Stimulated activated naive CD8-positive, alpha-beta T cell treated with anti-CD3 and anti-CD28 coated beads, Interleukin-15, Interleukin-2, amounts not matched to agents 100 ng/mL and 50 ng/mL, for 24 hours (primary cell): ENCODE measurements around the gene LYSMD3.

Source experiments
- H3K27ac Mint-ChIP-seq: one replicate; pipeline ENCODE4 v1.8.0; 2021; ENCODE audit warnings: mild to moderate bottlenecking, mixed read lengths
- H3K27me3 Mint-ChIP-seq: one replicate; pipeline ENCODE4 v1.8.0; 2021; ENCODE audit warnings: mixed read lengths
- H3K36me3 Mint-ChIP-seq: one replicate; pipeline ENCODE4 v1.8.0; 2021; ENCODE audit warnings: low read depth, mixed read lengths
- H3K4me1 Mint-ChIP-seq: one replicate; pipeline ENCODE4 v1.8.0; 2021; ENCODE audit warnings: low read depth, mixed read lengths
- H3K4me3 Mint-ChIP-seq: one replicate; pipeline ENCODE4 v1.8.0; 2021; ENCODE audit warnings: mild to moderate bottlenecking, mixed read lengths
- H3K9me3 Mint-ChIP-seq: one replicate; pipeline ENCODE4 v1.8.0; 2021; ENCODE audit warnings: mixed read lengths

The LYSMD3 gene

GRCh38 chr5:90529939-90530677 lies 724 bp upstream of the LYSMD3 start:
- Mint-ChIP-seq H3K9me3 (no peaks in the 10 kb centered on the region), H3K4me1 (peaks cover 30% of the 10 kb centered on the region), H3K27ac (peak overlapping the region; percentile 95), H3K4me3 (peak overlapping the region; percentile 97), H3K27me3 (peaks cover 11% of the 10 kb centered on the region), H3K36me3 (peaks cover 5% of the 10 kb centered on the region)

- Mint-ChIP-seq H3K36me3 (peaks cover 14% of the 10 kb centered on the region), H3K4me1 (peaks cover 32% of the 10 kb centered on the region), H3K4me3 (peak overlapping the region; percentile 97), H3K27me3 (peaks cover 7% of the 10 kb centered on the region), H3K27ac (peak overlapping the region; percentile 81), H3K9me3 (no peaks in the 10 kb centered on the region)
These were observed 687 bp downstream of the LYSMD3 start for GRCh38 chr5:90528601-90529193.

DNA sequence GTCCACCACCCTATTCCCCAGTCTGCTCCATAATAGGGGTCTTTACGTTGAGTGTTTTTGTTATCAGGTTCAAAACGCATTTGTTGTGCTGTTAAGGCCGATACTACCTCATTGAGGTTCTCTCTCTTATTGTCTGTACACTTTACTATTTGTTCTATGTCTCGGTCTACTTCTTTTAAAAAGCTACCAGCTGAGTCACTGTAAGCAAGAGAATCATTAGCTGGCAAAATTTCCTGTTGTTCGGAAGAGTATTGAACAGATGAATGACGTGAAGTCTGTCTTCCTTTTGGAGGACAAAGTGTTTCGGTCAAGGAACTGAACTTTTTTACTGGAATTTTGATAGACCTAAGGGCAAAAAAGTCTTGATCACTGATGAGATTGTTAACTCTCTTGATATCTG lies 10.3 kb downstream of the LYSMD3 start:
- Mint-ChIP-seq H3K27me3 (no peaks in the 10 kb centered on the region), H3K9me3 (no peaks in the 10 kb centered on the region), H3K36me3 (peaks cover 56% of the 10 kb centered on the region), H3K27ac (no peak overlapping the region), H3K4me3 (no peak overlapping the region), H3K4me1 (peaks cover 9% of the 10 kb centered on the region)

GRCh38 chr5:90518661-90519060 lies 10.7 kb downstream of the LYSMD3 start:
- Mint-ChIP-seq H3K27me3 (no peaks in the 10 kb centered on the region), H3K36me3 (peaks cover 52% of the 10 kb centered on the region), H3K9me3 (no peaks in the 10 kb centered on the region), H3K4me3 (no peak overlapping the region), H3K27ac (no peak overlapping the region), H3K4me1 (peaks cover 9% of the 10 kb centered on the region)

GRCh38 chr5:90514520-90514919 lies 14.9 kb downstream of the LYSMD3 start:
- Mint-ChIP-seq H3K4me3 (no peak overlapping the region), H3K36me3 (peaks cover 32% of the 10 kb centered on the region), H3K9me3 (no peaks in the 10 kb centered on the region), H3K27ac (no peak overlapping the region), H3K4me1 (peaks cover 9% of the 10 kb centered on the region), H3K27me3 (no peaks in the 10 kb centered on the region)

DNA sequence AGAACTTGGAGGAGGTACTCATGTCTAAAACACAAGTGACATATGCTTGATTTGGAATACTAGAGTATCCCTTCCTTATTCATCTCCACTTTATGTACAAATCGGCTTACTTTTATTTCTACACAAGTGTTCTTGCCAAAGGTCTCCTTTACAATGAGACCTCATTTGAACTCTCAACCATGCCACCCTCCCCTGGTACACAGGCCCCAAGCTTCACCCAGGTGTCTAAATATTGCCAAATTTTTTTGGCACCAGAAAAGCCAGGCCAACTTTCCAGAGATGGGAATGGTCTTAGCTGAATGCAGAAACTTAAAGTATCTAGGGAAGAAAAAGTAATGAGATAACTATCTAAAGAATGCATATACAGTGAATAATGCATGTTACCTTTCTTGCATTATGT lies 18.9 kb downstream of the LYSMD3 start:
- no peaks in the 10 kb centered on the region for H3K27me3 Mint-ChIP-seq
- no peak overlapping the region for H3K27ac Mint-ChIP-seq
- H3K9me3 Mint-ChIP-seq, result no peaks in the 10 kb centered on the region
- no peaks in the 10 kb centered on the region for H3K4me1 Mint-ChIP-seq
- H3K36me3 Mint-ChIP-seq, result peaks cover 46% of the 10 kb centered on the region
- no peak overlapping the region for H3K4me3 Mint-ChIP-seq

GRCh38 chr5:90506221-90506620 lies 23.2 kb downstream of the LYSMD3 start:
- no peaks in the 10 kb centered on the region for H3K4me1 Mint-ChIP-seq
- peaks cover 39% of the 10 kb centered on the region for H3K36me3 Mint-ChIP-seq
- H3K27me3 Mint-ChIP-seq, result no peaks in the 10 kb centered on the region
- no peaks in the 10 kb centered on the region for H3K9me3 Mint-ChIP-seq
- H3K27ac Mint-ChIP-seq, result no peak overlapping the region
- no peak overlapping the region for H3K4me3 Mint-ChIP-seq

GRCh38 chr5:90504743-90505142 lies 24.6 kb downstream of the LYSMD3 start:
- Mint-ChIP-seq H3K27me3 (no peaks in the 10 kb centered on the region), H3K4me3 (no peak overlapping the region), H3K9me3 (no peaks in the 10 kb centered on the region), H3K4me1 (no peaks in the 10 kb centered on the region), H3K27ac (no peak overlapping the region), H3K36me3 (peaks cover 46% of the 10 kb centered on the region)

GRCh38 chr5:90503596-90503995 lies 25.8 kb downstream of the LYSMD3 start:
- Mint-ChIP-seq H3K4me3 (no peak overlapping the region), H3K36me3 (peaks cover 47% of the 10 kb centered on the region), H3K27ac (no peak overlapping the region), H3K9me3 (no peaks in the 10 kb centered on the region), H3K27me3 (no peaks in the 10 kb centered on the region), H3K4me1 (no peaks in the 10 kb centered on the region)

- H3K9me3 Mint-ChIP-seq, result peaks cover 3% of the 10 kb centered on the region
- H3K4me1 Mint-ChIP-seq, result no peaks in the 10 kb centered on the region
- H3K27me3 Mint-ChIP-seq, result no peaks in the 10 kb centered on the region
- peaks cover 47% of the 10 kb centered on the region for H3K36me3 Mint-ChIP-seq
- H3K27ac Mint-ChIP-seq, result no peak overlapping the region
- no peak overlapping the region for H3K4me3 Mint-ChIP-seq
These were observed 34.2 kb downstream of the LYSMD3 start for GRCh38 chr5:90495146-90495545.

GRCh38 chr5:90494043-90494442 lies 35.3 kb downstream of the LYSMD3 start:
- no peaks in the 10 kb centered on the region for H3K4me1 Mint-ChIP-seq
- no peaks in the 10 kb centered on the region for H3K27me3 Mint-ChIP-seq
- peaks cover 40% of the 10 kb centered on the region for H3K36me3 Mint-ChIP-seq
- no peak overlapping the region for H3K27ac Mint-ChIP-seq
- H3K9me3 Mint-ChIP-seq, result peaks cover 3% of the 10 kb centered on the region
- no peak overlapping the region for H3K4me3 Mint-ChIP-seq

DNA sequence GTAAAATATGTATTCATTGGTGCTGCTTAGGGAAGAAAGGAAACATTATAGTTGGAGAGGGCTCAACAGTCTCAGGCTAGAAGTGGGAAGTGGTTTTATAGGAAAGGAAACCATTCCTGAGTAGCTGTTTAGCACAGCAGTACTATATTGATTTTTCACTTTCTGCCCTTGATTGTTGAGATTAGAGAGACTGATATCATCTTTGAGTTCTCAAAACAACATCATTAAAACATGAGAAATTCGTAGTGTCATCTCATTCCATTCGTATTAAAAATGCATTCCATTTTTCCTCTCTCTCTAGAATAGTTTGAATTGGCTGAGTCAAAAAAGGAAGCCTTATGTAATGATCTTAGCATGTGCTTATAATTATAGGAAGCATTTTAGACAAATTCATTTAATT lies 40.6 kb downstream of the LYSMD3 start:
- H3K4me1 Mint-ChIP-seq, result no peaks in the 10 kb centered on the region
- H3K4me3 Mint-ChIP-seq, result no peak overlapping the region
- H3K9me3 Mint-ChIP-seq, result no peaks in the 10 kb centered on the region
- H3K27me3 Mint-ChIP-seq, result no peaks in the 10 kb centered on the region
- peaks cover 28% of the 10 kb centered on the region for H3K36me3 Mint-ChIP-seq
- H3K27ac Mint-ChIP-seq, result no peak overlapping the region

DNA sequence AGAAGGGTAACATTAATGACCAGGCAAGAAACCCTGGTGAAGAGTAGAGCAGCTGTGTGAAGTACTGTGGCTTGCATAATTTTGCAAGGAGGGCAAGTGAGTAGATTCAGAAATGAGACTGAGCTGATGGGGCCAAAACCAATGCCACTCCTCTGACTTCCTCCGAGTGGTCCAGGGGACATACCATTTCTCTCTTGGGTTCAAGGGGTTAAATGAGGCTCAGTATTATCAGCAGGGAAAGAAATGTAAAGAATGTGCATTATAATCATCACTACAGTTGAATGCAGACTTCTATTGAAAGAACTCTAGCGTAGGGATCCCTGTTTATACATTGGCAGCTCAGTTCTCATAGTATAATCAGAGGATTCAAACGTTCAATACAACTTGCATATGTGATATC lies 44.8 kb downstream of the LYSMD3 start:
- Mint-ChIP-seq H3K4me1 (no peaks in the 10 kb centered on the region), H3K4me3 (no peak overlapping the region), H3K36me3 (peaks cover 31% of the 10 kb centered on the region), H3K27me3 (no peaks in the 10 kb centered on the region), H3K27ac (no peak overlapping the region), H3K9me3 (no peaks in the 10 kb centered on the region)

DNA sequence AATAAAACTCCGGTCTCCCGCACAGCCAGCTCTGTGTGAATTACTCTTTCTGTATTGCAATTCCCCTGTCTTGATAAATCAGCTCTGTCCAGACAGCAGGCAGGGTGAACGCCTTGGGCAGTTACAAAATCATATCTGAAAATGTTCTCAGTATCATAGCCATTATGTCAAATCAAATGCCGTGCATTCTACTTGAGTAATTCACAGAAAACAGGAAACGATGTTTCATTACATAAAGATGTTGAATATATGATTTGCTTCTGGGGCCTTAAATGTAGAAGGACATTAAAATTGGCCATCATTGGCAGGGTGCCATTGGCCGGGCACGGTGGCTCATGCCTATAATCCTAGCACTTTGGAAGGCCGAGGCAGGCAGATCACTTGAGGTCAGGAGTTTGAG lies 46.2 kb downstream of the LYSMD3 start:
- peaks cover 31% of the 10 kb centered on the region for H3K36me3 Mint-ChIP-seq
- no peaks in the 10 kb centered on the region for H3K9me3 Mint-ChIP-seq
- no peak overlapping the region for H3K4me3 Mint-ChIP-seq
- no peaks in the 10 kb centered on the region for H3K27me3 Mint-ChIP-seq
- H3K27ac Mint-ChIP-seq, result no peak overlapping the region
- H3K4me1 Mint-ChIP-seq, result no peaks in the 10 kb centered on the region

DNA sequence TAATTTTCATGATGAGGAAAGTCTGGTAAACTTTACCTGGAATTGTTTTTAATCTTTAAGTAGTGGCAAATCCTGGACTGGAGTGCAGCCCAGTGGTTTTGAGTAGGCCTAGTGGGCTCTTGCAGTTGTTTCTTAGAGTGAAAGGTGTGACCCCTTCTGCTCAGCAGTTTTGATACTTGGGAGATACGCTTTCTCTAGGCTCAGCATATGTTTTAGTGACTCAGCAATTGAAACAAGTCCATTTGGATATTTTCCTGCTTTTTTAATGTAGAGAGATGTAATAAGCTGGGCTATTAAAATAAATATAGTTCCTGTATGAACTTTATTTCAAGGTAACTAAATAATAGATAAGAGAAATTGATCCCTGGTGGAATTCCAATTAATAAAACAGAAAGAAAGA lies 48.7 kb downstream of the LYSMD3 start:
- H3K4me1 Mint-ChIP-seq, result peaks cover 14% of the 10 kb centered on the region
- peaks cover 35% of the 10 kb centered on the region for H3K36me3 Mint-ChIP-seq
- H3K27ac Mint-ChIP-seq, result no peak overlapping the region
- H3K4me3 Mint-ChIP-seq, result no peak overlapping the region
- H3K9me3 Mint-ChIP-seq, result no peaks in the 10 kb centered on the region
- no peaks in the 10 kb centered on the region for H3K27me3 Mint-ChIP-seq
